ENCODE measurements around the gene EDC4. TPM values are rescaled to one million over a fixed set of nuclear protein-coding genes. Genes with fewer than 3 reads are reported as not detected.
A peak's percentile ranks its signal among the peaks of the same experiment; 100 is the strongest.

The EDC4 gene
- total RNA-seq, 4 donors from 2014 or later: 36.7 to 62.4 (median 55.6) TPM

DNA sequence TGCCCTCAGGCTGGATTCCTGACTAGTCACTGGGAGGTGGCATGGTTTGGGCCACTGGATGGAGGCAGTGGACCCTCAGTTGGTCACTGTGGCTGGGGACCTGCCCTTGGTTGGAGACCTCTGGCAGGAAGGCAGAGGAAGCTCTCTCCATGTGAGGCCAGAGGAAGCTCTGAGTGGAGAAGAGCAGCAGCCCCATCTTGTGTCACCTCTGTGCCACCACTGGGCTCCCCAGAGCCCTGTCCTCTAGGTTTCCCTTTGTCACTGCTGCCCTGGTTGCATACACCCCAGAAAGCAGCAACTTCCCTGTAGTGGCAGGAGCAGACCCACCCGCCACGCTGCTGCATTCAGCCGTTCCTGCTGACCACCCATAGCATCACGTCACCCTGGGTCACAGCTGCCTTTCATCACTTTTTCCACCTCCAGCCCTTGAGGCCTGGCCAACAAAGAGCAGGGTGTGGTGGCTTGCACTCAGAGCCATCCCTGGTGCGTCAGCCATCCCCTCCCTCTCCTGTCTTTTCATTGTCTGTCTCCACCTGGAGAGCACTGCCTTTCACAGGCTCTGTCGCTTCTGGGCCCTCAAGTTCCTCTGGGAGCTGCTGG, 46.9 kb downstream of the EDC4 start:
- Histone ChIP-seq H3K27ac (peak overlapping the region in 1 of 4 donors; percentile 59), H3K27me3 (no peaks in the 10 kb centered on the region), H3K4me3 (no peak overlapping the region), H3K36me3 (peaks cover 0 to 39% (median 0%) of the 10 kb centered on the region in 3 donors), H3K9me3 (no peaks in the 10 kb centered on the region), H3K4me1 (peaks cover 0 to 81% (median 8%) of the 10 kb centered on the region in 4 donors)
- WGBS, 2 donors: 66 to 68% methylated on average over 6 of the region's 6 CpGs
- DNase-seq (ENCODE audit: low spot score in 2 of 2): no peak
- TF ChIP-seq EP300 (IDR thresholded peaks at IDR 0.05): no peak
- TF ChIP-seq, protein P1, sequence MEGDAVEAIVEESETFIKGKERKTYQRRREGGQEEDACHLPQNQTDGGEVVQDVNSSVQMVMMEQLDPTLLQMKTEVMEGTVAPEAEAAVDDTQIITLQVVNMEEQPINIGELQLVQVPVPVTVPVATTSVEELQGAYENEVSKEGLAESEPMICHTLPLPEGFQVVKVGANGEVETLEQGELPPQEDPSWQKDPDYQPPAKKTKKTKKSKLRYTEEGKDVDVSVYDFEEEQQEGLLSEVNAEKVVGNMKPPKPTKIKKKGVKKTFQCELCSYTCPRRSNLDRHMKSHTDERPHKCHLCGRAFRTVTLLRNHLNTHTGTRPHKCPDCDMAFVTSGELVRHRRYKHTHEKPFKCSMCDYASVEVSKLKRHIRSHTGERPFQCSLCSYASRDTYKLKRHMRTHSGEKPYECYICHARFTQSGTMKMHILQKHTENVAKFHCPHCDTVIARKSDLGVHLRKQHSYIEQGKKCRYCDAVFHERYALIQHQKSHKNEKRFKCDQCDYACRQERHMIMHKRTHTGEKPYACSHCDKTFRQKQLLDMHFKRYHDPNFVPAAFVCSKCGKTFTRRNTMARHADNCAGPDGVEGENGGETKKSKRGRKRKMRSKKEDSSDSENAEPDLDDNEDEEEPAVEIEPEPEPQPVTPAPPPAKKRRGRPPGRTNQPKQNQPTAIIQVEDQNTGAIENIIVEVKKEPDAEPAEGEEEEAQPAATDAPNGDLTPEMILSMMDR (IDR thresholded peaks at IDR 0.05): peak in 1 of 5 experiments; percentile 16

DNA sequence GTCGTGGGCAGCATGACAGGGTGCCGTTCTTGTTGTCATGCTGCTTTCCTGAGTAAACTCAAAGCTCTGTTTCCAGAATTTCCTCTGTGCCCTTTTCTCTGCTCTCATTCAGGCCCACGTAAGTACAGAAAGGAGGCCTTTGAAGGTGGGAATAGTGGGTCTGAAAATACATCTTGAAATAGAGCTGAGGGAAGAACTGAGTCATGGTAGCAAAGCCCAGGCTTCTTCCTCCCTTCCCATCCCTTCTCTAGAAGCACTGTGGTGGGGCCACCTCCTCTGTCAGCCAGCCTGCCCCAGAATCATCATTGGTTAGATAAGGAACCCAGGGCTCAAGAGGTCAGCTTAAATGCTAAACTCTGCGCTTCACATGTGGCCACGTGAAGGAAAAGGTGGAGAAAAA, 49.4 kb downstream of the EDC4 start:
- no peak for DNase-seq (ENCODE audit: low spot score in 2 of 2)
- no peaks in the 10 kb centered on the region for H3K9me3 ChIP-seq
- H3K27me3 ChIP-seq: no peaks in the 10 kb centered on the region
- peak overlapping the region in 1 of 4 donors; percentile 18 for H3K27ac ChIP-seq
- peaks cover 0 to 35% (median under 1%) of the 10 kb centered on the region in 3 donors for H3K36me3 ChIP-seq
- no peak overlapping the region for H3K4me3 ChIP-seq
- 53 to 58% methylated on average over 5 of the region's 5 CpGs for whole genome bisulfite sequencing, 2 donors
- TF ChIP-seq EP300 (IDR thresholded peaks at IDR 0.05) (no peak), POLR2A (IDR thresholded peaks at IDR 0.05) (no peak)
- TF ChIP-seq, protein P1 (IDR thresholded peaks at IDR 0.05): no peak
- H3K4me1 ChIP-seq: peaks cover 0 to 75% (median 4%) of the 10 kb centered on the region in 4 donors

DNA sequence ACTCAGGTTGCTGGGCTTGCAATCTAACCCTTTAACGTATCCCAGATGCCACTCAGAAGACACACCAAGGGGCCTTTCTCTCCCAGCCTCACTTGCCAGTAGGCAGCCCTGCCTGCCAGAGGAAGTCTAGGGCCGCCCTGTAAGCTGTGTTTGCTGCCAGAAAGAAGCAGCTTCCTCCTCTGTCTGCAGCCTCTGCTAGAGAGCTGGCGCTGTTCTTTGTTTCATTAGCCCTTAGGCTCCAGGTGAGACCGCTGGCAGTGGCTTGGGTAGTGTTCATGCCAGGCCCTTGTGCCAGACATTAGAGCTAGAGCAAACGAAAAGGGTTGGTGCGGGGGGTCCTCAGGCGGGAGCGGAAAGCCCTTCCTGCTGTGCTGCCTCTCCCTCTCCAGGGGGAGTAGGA, 49.9 kb downstream of the EDC4 start:
- TF ChIP-seq, protein P1 (IDR thresholded peaks at IDR 0.05): no peak
- no peak for TF ChIP-seq POLR2A (IDR thresholded peaks at IDR 0.05)
- no peak for TF ChIP-seq EP300 (IDR thresholded peaks at IDR 0.05)
- no peaks in the 10 kb centered on the region for H3K9me3 ChIP-seq
- 70 to 84% methylated on average over 8 of the region's 8 CpGs for WGBS, 2 donors
- no peak for DNase-seq (ENCODE audit: low spot score in 2 of 2)
- peaks cover 0 to 70% (median 4%) of the 10 kb centered on the region in 4 donors for H3K4me1 ChIP-seq
- H3K27me3 ChIP-seq: no peaks in the 10 kb centered on the region
- H3K4me3 ChIP-seq: no peak overlapping the region
- peaks cover 0 to 38% (median 5%) of the 10 kb centered on the region in 3 donors for H3K36me3 ChIP-seq
- H3K27ac ChIP-seq: peak overlapping the region in 2 of 4 donors; percentile 12 to 18

DNA sequence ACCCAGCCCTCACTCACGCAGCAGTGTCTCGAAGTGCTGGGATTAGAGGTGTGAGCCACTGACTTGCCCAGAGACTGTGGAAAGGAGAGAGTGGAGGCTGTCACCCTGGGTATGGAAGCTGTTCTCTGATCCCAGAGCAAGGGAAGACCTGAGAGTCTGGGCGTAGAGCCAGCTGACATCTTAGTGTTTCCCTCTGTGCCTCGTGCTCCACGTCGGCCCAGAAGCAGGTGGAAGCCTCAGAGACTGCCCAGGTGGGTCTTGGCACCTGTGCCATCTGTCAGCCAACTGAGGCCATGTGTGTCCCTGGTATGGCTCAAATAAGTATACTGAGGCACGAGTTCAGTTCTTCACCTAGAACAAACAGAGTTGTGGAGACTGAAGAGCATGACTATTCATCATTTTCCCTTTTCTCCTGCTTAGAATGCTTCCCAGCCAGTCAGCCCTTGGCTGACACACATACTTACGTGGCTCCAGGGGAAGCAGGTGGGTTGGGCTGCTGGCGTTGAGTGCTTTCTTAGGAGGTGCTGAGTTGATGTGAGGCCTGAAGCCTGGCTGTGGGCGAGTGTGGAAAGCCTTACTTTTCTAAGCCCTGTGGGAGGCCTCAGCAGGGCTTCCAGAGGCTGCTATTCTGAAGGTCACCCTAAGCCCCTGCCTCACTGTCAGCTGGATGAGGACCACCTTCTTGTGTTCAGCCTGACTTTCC, 50.7 kb downstream of the EDC4 start:
- H3K4me3 ChIP-seq: no peak overlapping the region
- no peak for DNase-seq (ENCODE audit: low spot score in 2 of 2)
- H3K27me3 ChIP-seq: no peaks in the 10 kb centered on the region
- peaks cover 0 to 40% (median 5%) of the 10 kb centered on the region in 3 donors for H3K36me3 ChIP-seq
- H3K27ac ChIP-seq: peak overlapping the region in 1 of 4 donors; percentile 16
- TF ChIP-seq, protein P1 (IDR thresholded peaks at IDR 0.05): no peak
- TF ChIP-seq POLR2A (IDR thresholded peaks at IDR 0.05): no peak
- WGBS, 2 donors: 72% methylated on average over 10 of the region's 10 CpGs
- peaks cover 0 to 71% (median 4%) of the 10 kb centered on the region in 4 donors for H3K4me1 ChIP-seq
- no peaks in the 10 kb centered on the region for H3K9me3 ChIP-seq

All from tibial nerve (tissue), 4 donors.